HL-60 (cell line): ENCODE results near the gene UBE2E1.

Experiments
- GABPA ChIP-seq: IDR thresholded peaks from 2 replicates; pipeline ENCODE4 v1.6.1; 2012; ENCODE audit warnings: low read depth
- SPI1 ChIP-seq: IDR thresholded peaks from 2 replicates; pipeline ENCODE4 v1.6.1; 2012; ENCODE audit warnings: low read depth, mild to moderate bottlenecking, borderline replicate concordance
- TF ChIP-seq, protein P1 (sequence below): IDR thresholded peaks from one replicate; pipeline ENCODE4 v1.5.1; 2011; ENCODE audit warnings: low read length, control low read depth, inconsistent platforms; ENCODE audit not compliant: insufficient read depth

DNA sequence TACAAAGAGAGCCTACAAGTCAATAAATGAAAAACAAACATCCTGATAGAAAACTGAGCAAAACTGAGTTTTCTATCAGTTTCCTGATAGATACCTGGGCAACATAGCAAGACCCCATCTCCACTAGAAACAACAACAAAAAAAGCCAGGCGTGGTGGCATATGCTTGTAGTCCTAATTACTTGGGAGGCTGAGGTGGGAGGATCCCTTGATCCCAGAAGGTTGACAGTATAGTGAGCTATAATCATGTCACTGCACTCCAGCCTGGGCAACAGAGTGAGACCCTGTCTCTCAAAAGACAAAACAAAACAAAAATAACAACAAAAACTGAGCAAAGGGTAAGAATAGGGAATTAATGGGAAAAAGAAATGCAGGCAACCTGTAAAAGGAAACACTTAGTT is 23.9 kb upstream of the UBE2E1 start:
- TF ChIP-seq, protein P1, sequence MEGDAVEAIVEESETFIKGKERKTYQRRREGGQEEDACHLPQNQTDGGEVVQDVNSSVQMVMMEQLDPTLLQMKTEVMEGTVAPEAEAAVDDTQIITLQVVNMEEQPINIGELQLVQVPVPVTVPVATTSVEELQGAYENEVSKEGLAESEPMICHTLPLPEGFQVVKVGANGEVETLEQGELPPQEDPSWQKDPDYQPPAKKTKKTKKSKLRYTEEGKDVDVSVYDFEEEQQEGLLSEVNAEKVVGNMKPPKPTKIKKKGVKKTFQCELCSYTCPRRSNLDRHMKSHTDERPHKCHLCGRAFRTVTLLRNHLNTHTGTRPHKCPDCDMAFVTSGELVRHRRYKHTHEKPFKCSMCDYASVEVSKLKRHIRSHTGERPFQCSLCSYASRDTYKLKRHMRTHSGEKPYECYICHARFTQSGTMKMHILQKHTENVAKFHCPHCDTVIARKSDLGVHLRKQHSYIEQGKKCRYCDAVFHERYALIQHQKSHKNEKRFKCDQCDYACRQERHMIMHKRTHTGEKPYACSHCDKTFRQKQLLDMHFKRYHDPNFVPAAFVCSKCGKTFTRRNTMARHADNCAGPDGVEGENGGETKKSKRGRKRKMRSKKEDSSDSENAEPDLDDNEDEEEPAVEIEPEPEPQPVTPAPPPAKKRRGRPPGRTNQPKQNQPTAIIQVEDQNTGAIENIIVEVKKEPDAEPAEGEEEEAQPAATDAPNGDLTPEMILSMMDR = no peak
- TF ChIP-seq GABPA = no peak
- TF ChIP-seq SPI1 = no peak
